A673 (cell line): ENCODE data around the gene LCORL. TPM values are rescaled to one million over a fixed set of nuclear protein-coding genes. Genes with fewer than 3 reads are reported as not detected.

Source experiments
- BruUV-seq: library from RNA; stranded (reverse); fragments of 400-500 nt; replicated peaks from 2 replicates; lab custom pipeline; 2021; lab: Mats Ljungman, UMichigan
- CTCF ChIA-PET: fragments of 300-600 bp; sonication (Branson Sonifier 250); formaldehyde crosslinking; loops from one replicate; lab custom pipeline; 2022; ENCODE audit warnings: antibody characterized with exemption; lab: Charles Lee
- POLR2A ChIA-PET: fragments of 300-600 bp; sonication (Branson Sonifier 250); formaldehyde crosslinking; loops from one replicate; lab custom pipeline; 2022; ENCODE audit warnings: antibody characterized with exemption; ENCODE audit not compliant: low non-redundant PET; lab: Charles Lee
- DNase-seq: peaks from one replicate; pipeline ENCODE4 v3.0.0-alpha.2; 2015; ENCODE audit warnings: low spot score
- H3K27ac ChIP-seq: fragments of 200-600 bp; sonication (generic); 2 replicates; pipeline ENCODE4 v1.5.1; 2016; ENCODE audit warnings: mixed run types, low read depth, mild to moderate bottlenecking, mixed read lengths, antibody characterized with exemption, low read length; ENCODE audit not compliant: poor library complexity, severe bottlenecking
- H3K27me3 ChIP-seq: fragments of 200-600 bp; sonication (generic); replicated peaks from 2 replicates; pipeline ENCODE4 v1.6.1; 2017; ENCODE audit warnings: mixed run types, low read depth, mild to moderate bottlenecking, mixed read lengths, antibody characterized with exemption, low read length; ENCODE audit not compliant: insufficient read depth, poor library complexity
- H3K36me3 ChIP-seq: fragments of 200-600 bp; sonication (generic); 2 replicates; pipeline ENCODE4 v1.6.1; 2016; ENCODE audit warnings: mixed run types, mild to moderate bottlenecking, mixed read lengths, antibody characterized with exemption, low read length; ENCODE audit not compliant: insufficient read depth, poor library complexity, severe bottlenecking
- H3K4me1 ChIP-seq: fragments of 200-600 bp; sonication (generic); 2 replicates; pipeline ENCODE4 v1.6.1; 2017; ENCODE audit warnings: mixed run types, mild to moderate bottlenecking, mixed read lengths, antibody characterized with exemption, low read length; ENCODE audit not compliant: insufficient read depth, poor library complexity, severe bottlenecking
- H3K4me3 ChIP-seq: fragments of 200-600 bp; sonication (generic); 2 replicates; pipeline ENCODE4 v1.5.1; 2016; ENCODE audit warnings: low read depth, mixed run types, mild to moderate bottlenecking, mixed read lengths, low read length; ENCODE audit not compliant: poor library complexity, severe bottlenecking
- H3K9me3 ChIP-seq: fragments of 200-600 bp; sonication (generic); 2 replicates; pipeline ENCODE4 v1.6.1; 2016; ENCODE audit warnings: mixed run types, low read depth, mild to moderate bottlenecking, mixed read lengths, antibody characterized with exemption, low read length; ENCODE audit not compliant: poor library complexity, severe bottlenecking
- CTCF ChIP-seq: fragments of 300-800, 200-600 bp; sonication (generic); conservative IDR thresholded peaks from 2 replicates; pipeline ENCODE4 v1.5.1; 2017; ENCODE audit warnings: low read depth, mild to moderate bottlenecking, antibody characterized with exemption, low read length, moderate library complexity, mixed read lengths
- EZH2 ChIP-seq: fragments of 200-600 bp; sonication (generic); IDR thresholded peaks from 2 replicates; pipeline ENCODE4 v1.6.1; 2017; ENCODE audit warnings: borderline replicate concordance, low read depth, mild to moderate bottlenecking, mixed read lengths, antibody characterized with exemption, low read length; ENCODE audit not compliant: poor library complexity, severe bottlenecking
- intact Hi-C: fragments of 100-400 bp; cut with micrococcal nuclease; formaldehyde crosslinking; loops from one replicate; pipeline ENCODE4 v1.10.0; 2022; ENCODE audit not compliant: unreplicated experiment
- total RNA-seq: library from RNA; stranded (reverse); gene quantifications from 2 replicates; pipeline ENCODE4 v1.2.3, GENCODE V29; 2021

The LCORL gene
- total RNA-seq, 1 experiment from 2014 or later, result 29.7 TPM

- intact Hi-C loops, result no loop called here
- POLR2A ChIA-PET, result no interaction called here
- TF ChIP-seq CTCF (no peak), EZH2 (no peak)
- Histone ChIP-seq H3K36me3 (no peaks in the 10 kb centered on the region), H3K9me3 (peaks cover 15% of the 10 kb centered on the region), H3K27ac (no peak overlapping the region), H3K27me3 (no peaks in the 10 kb centered on the region), H3K4me1 (no peaks in the 10 kb centered on the region), H3K4me3 (no peak overlapping the region)
- no TSS peak for BruUV-seq
- DNase-seq, result no peak
- CTCF ChIA-PET, result no interaction called here
Measured at GRCh38 chr4:18063079-18063478, 41.5 kb upstream of the LCORL start.

GRCh38 chr4:18057821-18058533, 36.4 kb upstream of the LCORL start:
- Histone ChIP-seq H3K27me3 (no peaks in the 10 kb centered on the region), H3K4me3 (no peak overlapping the region), H3K9me3 (peaks cover 4% of the 10 kb centered on the region), H3K4me1 (no peaks in the 10 kb centered on the region), H3K27ac (no peak overlapping the region), H3K36me3 (no peaks in the 10 kb centered on the region)
- BruUV-seq, result no TSS peak
- intact Hi-C loops, result no loop called here
- POLR2A ChIA-PET, result no interaction called here
- DNase-seq, result no peak
- no peak for TF ChIP-seq CTCF
- no peak for TF ChIP-seq EZH2
- CTCF ChIA-PET, result no interaction called here

- intact Hi-C loops, result no loop called here
- no peaks in the 10 kb centered on the region for H3K36me3 ChIP-seq
- CTCF ChIA-PET, result no interaction called here
- no peak overlapping the region for H3K27ac ChIP-seq
- DNase-seq, result no peak
- no peak overlapping the region for H3K4me3 ChIP-seq
- TF ChIP-seq EZH2 (no peak), CTCF (no peak)
- no TSS peak for BruUV-seq
- H3K4me1 ChIP-seq, result no peaks in the 10 kb centered on the region
- POLR2A ChIA-PET, result no interaction called here
- no peaks in the 10 kb centered on the region for H3K9me3 ChIP-seq
- no peaks in the 10 kb centered on the region for H3K27me3 ChIP-seq
Measured at GRCh38 chr4:18056030-18056429, 34.5 kb upstream of the LCORL start.
